MV-4-11 (cell line): ENCODE measurements around the gene DNAJC8.
A peak's percentile ranks its signal among the peaks of the same experiment; 100 is the strongest.

ENCODE experiments used
- DNase-seq: peaks from one replicate; lab custom pipeline; 2025; lab: John Stamatoyannopoulos, UW

The DNAJC8 gene

GRCh38 chr1:28200234-28200873 is 32.5 kb downstream of the DNAJC8 start:
- DNase-seq: no peak

GRCh38 chr1:28199328-28200233 is 33.2 kb downstream of the DNAJC8 start:
- no peak for DNase-seq

GRCh38 chr1:28197682-28198415 is 35.0 kb downstream of the DNAJC8 start:
- no peak for DNase-seq

- no peak for DNase-seq
Observed at GRCh38 chr1:28196330-28196729, 36.5 kb downstream of the DNAJC8 start.

- no peak for DNase-seq
Observed at GRCh38 chr1:28195780-28196179, 37.0 kb downstream of the DNAJC8 start.

GRCh38 chr1:28194326-28195035 is 38.3 kb downstream of the DNAJC8 start:
- no peak for DNase-seq

GRCh38 chr1:28193701-28194161 is 39.1 kb downstream of the DNAJC8 start:
- DNase-seq: no peak

GRCh38 chr1:28190996-28191645 is 41.7 kb downstream of the DNAJC8 start:
- DNase-seq: no peak

GRCh38 chr1:28190337-28190979 is 42.4 kb downstream of the DNAJC8 start:
- peak; percentile 70 for DNase-seq

GRCh38 chr1:28185071-28185470 is 47.8 kb downstream of the DNAJC8 start:
- no peak for DNase-seq

- peak; percentile 13 for DNase-seq
Observed at GRCh38 chr1:28180306-28181305, 52.2 kb downstream of the DNAJC8 start.

GRCh38 chr1:28178690-28179485 is 53.9 kb downstream of the DNAJC8 start:
- DNase-seq: no peak

GRCh38 chr1:28176492-28177470 is 56.0 kb downstream of the DNAJC8 start, which contains the start of gene PTAFR:
Gene PTAFR (minus strand): TSS chr1:28176690. CDS start chr1:28151021, 25,669 bp downstream.
- DNase-seq: peak; percentile 78

GRCh38 chr1:28175955-28176485 is 56.8 kb downstream of the DNAJC8 start:
- no peak for DNase-seq

GRCh38 chr1:28173980-28174297 is 58.9 kb downstream of the DNAJC8 start:
- no peak for DNase-seq

- DNase-seq: no peak
Observed at GRCh38 chr1:28173151-28173979, 59.5 kb downstream of the DNAJC8 start.
